Right kidney (tissue), 9 donors: ENCODE data around the gene KAT8.

Experiments
- DNase-seq: peaks from one replicate; pipeline ENCODE4 v3.0.0-alpha.2; 2016
- long read RNA-seq, 8 donors: transcript quantifications; one replicate each; lab custom pipeline, GENCODE V29; 2026

Gene KAT8
- long read RNA-seq, donor 1, transcript KAT8-202 (10 exons, 1,789 nt), result minor isoform, 5 of 34 reads
- long read RNA-seq, donor 1, transcript KAT8-201 (11 exons, 1,525 nt), result major isoform, 15 of 34 reads
- long read RNA-seq, donor 1, transcript KAT8-205 (3 exons, 1,051 nt), result minor isoform, 6 of 34 reads
- long read RNA-seq, donor 1, partial matches to known transcripts, result 5 of 34 reads
- long read RNA-seq, donor 1, other reads (novel, unspliced or antisense), result 0 of 34 reads
- long read RNA-seq, donor 2, transcript KAT8-201 (11 exons, 1,525 nt), result major isoform, 7 of 12 reads
- long read RNA-seq, donor 2, partial matches to known transcripts, result 0 of 12 reads
- long read RNA-seq, donor 2, other reads (novel, unspliced or antisense), result 0 of 12 reads
- long read RNA-seq, donor 3, transcript KAT8-201 (11 exons, 1,525 nt), result major isoform, 8 of 13 reads
- long read RNA-seq, donor 3, partial matches to known transcripts, result 0 of 13 reads
- long read RNA-seq, donor 3, other reads (novel, unspliced or antisense), result 0 of 13 reads
- long read RNA-seq, donor 4, transcript KAT8-205 (3 exons, 1,051 nt), result minor isoform, 5 of 26 reads
- long read RNA-seq, donor 4, transcript KAT8-201 (11 exons, 1,525 nt), result major isoform, 16 of 26 reads
- long read RNA-seq, donor 4, partial matches to known transcripts, result 0 of 26 reads
- long read RNA-seq, donor 4, other reads (novel, unspliced or antisense), result 0 of 26 reads
- long read RNA-seq, donor 5, transcript KAT8-201 (11 exons, 1,525 nt), result major isoform, 19 of 25 reads
- long read RNA-seq, donor 5, partial matches to known transcripts, result 0 of 25 reads
- long read RNA-seq, donor 5, other reads (novel, unspliced or antisense), result 0 of 25 reads
- long read RNA-seq, donor 6, transcript KAT8-201 (11 exons, 1,525 nt), result major isoform, 13 of 29 reads
- long read RNA-seq, donor 6, transcript KAT8-205 (3 exons, 1,051 nt), result minor isoform, 8 of 29 reads
- long read RNA-seq, donor 6, transcript KAT8-207 (2 exons, 610 nt), result minor isoform, 5 of 29 reads
- long read RNA-seq, donor 6, partial matches to known transcripts, result 0 of 29 reads
- long read RNA-seq, donor 6, other reads (novel, unspliced or antisense), result 0 of 29 reads
- long read RNA-seq, donor 7, result 0 reads
- long read RNA-seq, donor 8, transcript KAT8-201 (11 exons, 1,525 nt), result major isoform, 14 of 25 reads
- long read RNA-seq, donor 8, transcript KAT8-205 (3 exons, 1,051 nt), result minor isoform, 6 of 25 reads
- long read RNA-seq, donor 8, partial matches to known transcripts, result 0 of 25 reads
- long read RNA-seq, donor 8, other reads (novel, unspliced or antisense), result 0 of 25 reads

- DNase-seq, result peak; percentile 99
Measured at GRCh38 chr16:31117384-31118222, at the start of gene KAT8. Gene KAT8, plus strand, starts transcription at chr16:31117664. Its CDS starts 18 bp downstream, at chr16:31117682.

- no peak for DNase-seq
Measured at GRCh38 chr16:31071861-31072260, 45.6 kb upstream of the KAT8 start.

- no peak for DNase-seq
Measured at GRCh38 chr16:31072540-31073141, 44.8 kb upstream of the KAT8 start.

GRCh38 chr16:31073142-31073969, 44.1 kb upstream of the KAT8 start:
- peak; percentile 99 for DNase-seq

GRCh38 chr16:31073970-31074813, 43.3 kb upstream of the KAT8 start, which contains the start of the genes ZNF646 and ZNF668:
Gene ZNF646, plus strand, starts transcription at chr16:31074422. Its CDS starts 1,903 bp downstream, at chr16:31076325.
Gene ZNF668, minus strand, starts transcription at chr16:31074240. Its CDS starts 9,781 bp downstream, at chr16:31064459.
- DNase-seq, result peak; percentile 91

GRCh38 chr16:31074814-31075183, 42.7 kb upstream of the KAT8 start:
- DNase-seq, result no peak

- no peak for DNase-seq
Measured at GRCh38 chr16:31076319-31076718, 41.1 kb upstream of the KAT8 start.

GRCh38 chr16:31077024-31077423, 40.4 kb upstream of the KAT8 start:
- DNase-seq, result no peak

GRCh38 chr16:31077592-31078396, 39.7 kb upstream of the KAT8 start:
- no peak for DNase-seq

- DNase-seq, result no peak
Measured at GRCh38 chr16:31078597-31079341, 38.7 kb upstream of the KAT8 start.

GRCh38 chr16:31079342-31079944, 38.0 kb upstream of the KAT8 start:
- DNase-seq, result no peak

GRCh38 chr16:31080035-31080629, 37.3 kb upstream of the KAT8 start:
- DNase-seq, result no peak

- DNase-seq, result no peak
Measured at GRCh38 chr16:31080756-31081419, 36.6 kb upstream of the KAT8 start.

GRCh38 chr16:31081428-31082351, 35.8 kb upstream of the KAT8 start:
- no peak for DNase-seq
